Coronary artery (tissue), 2 donors: ENCODE measurements around the gene COL4A1.

Experiments used
- DNase-seq: peaks from one replicate; pipeline ENCODE4 v3.0.0-alpha.2; 2017; ENCODE audit warnings: low spot score
- H3K27ac ChIP-seq, 2 donors: fragments of 200-600 bp; sonication (generic); one replicate each; pipeline ENCODE4 v1.5.1; 2016 to 2019
- H3K4me3 ChIP-seq: fragments of 200-600 bp; sonication (generic); 2 replicates; pipeline ENCODE4 v1.5.1; 2016; ENCODE audit warnings: mild to moderate bottlenecking, moderate library complexity
- CTCF ChIP-seq: fragments of 200-600 bp; sonication (generic); IDR thresholded peaks from one replicate; pipeline ENCODE4 v1.5.1; 2019; ENCODE audit warnings: antibody characterized with exemption

COL4A1 gene

GRCh38 chr13:110246530-110246929 lies 60.4 kb downstream of the COL4A1 start:
- TF ChIP-seq CTCF: no peak
- Histone ChIP-seq H3K27ac (peak overlapping the region; percentile 94 to 96), H3K4me3 (no peak overlapping the region)
- DNase-seq: no peak

- no peak for TF ChIP-seq CTCF
Observed at GRCh38 chr13:110245416-110245899, 61.5 kb downstream of the COL4A1 start.

GRCh38 chr13:110244976-110245375 lies 62.0 kb downstream of the COL4A1 start:
- H3K27ac ChIP-seq: peak overlapping the region; percentile 94 to 96
- DNase-seq: peak; percentile 70
- no peak for TF ChIP-seq CTCF
- H3K4me3 ChIP-seq: no peak overlapping the region

More at GRCh38 chr13:110245416-110245899, 61.5 kb downstream of the COL4A1 start:
- DNase-seq: no peak
- Histone ChIP-seq H3K4me3 (no peak overlapping the region), H3K27ac (peak overlapping the region; percentile 94 to 96)

GRCh38 chr13:110244071-110244830 lies 62.7 kb downstream of the COL4A1 start:
- H3K27ac ChIP-seq: peak overlapping the region; percentile 94 to 96
- DNase-seq: peak; percentile 72
- no peak overlapping the region for H3K4me3 ChIP-seq
- TF ChIP-seq CTCF: no peak

GRCh38 chr13:110242615-110243014 lies 64.3 kb downstream of the COL4A1 start:
- Histone ChIP-seq H3K27ac (peak overlapping the region; percentile 94 to 96), H3K4me3 (no peak overlapping the region)
- DNase-seq: peak; percentile 46
- TF ChIP-seq CTCF: no peak

GRCh38 chr13:110240943-110241342 lies 66.0 kb downstream of the COL4A1 start:
- DNase-seq: peak; percentile 53
- TF ChIP-seq CTCF: no peak
- Histone ChIP-seq H3K4me3 (no peak overlapping the region), H3K27ac (peak overlapping the region; percentile 29 to 96)

GRCh38 chr13:110240352-110240751 lies 66.6 kb downstream of the COL4A1 start:
- H3K27ac ChIP-seq: peak overlapping the region; percentile 29 to 96
- no peak for TF ChIP-seq CTCF
- DNase-seq: peak; percentile 75
- H3K4me3 ChIP-seq: no peak overlapping the region
